HCT116 (cell line): Measurements from ENCODE around the gene SETD2. TPM values are rescaled to one million over a fixed set of nuclear protein-coding genes. Genes with fewer than 3 reads are reported as not detected.
A peak's percentile ranks its signal among the peaks of the same experiment; 100 is the strongest.

Experiments used
- ATAC-seq: fragments of 200-7000 bp; cut with Tn5 transposase; 2 replicates; pipeline ENCODE4 v1.9.1; 2020; ENCODE audit warnings: mild to moderate bottlenecking, moderate library complexity
- BruUV-seq: library from RNA; stranded (reverse); fragments of 400-500 nt; replicated peaks from 2 replicates; lab custom pipeline; 2021; lab: Mats Ljungman, UMichigan
- CTCF ChIA-PET: fragments of 300-600 bp; sonication (Branson Sonifier 250); formaldehyde crosslinking; loops from one replicate; lab custom pipeline; 2021; ENCODE audit warnings: antibody characterized with exemption; lab: Charles Lee
- POLR2A ChIA-PET: fragments of 300-600, 350-600 bp; sonication (Branson Sonifier 250); formaldehyde crosslinking; loops from one replicate; lab custom pipeline; 2021; ENCODE audit warnings: antibody characterized with exemption; lab: Charles Lee
- RAD21 ChIA-PET, 2 experiments: fragments of 300-600 bp; sonication (Branson Sonifier 250); formaldehyde crosslinking; loops; one replicate each; lab custom pipeline; 2023; ENCODE audit warnings: low total read pairs in 2 of 2; ENCODE audit not compliant: uncharacterized antibody in 2 of 2, unreplicated experiment in 2 of 2, low non-redundant PET in 1 of 2; lab: Charles Lee
- DNase-seq: peaks from one replicate; pipeline ENCODE4 v3.0.0-alpha.2; 2010; ENCODE audit warnings: low read depth, low spot score
- H2AFZ ChIP-seq: fragments of 200-600 bp; shearing (Covaris generic), sonication (generic); 2 replicates; pipeline ENCODE4 v1.6.1; 2017; ENCODE audit warnings: low read depth, mixed run types, mixed read lengths, antibody characterized with exemption, low read length; ENCODE audit not compliant: poor library complexity, severe bottlenecking
- H3K27ac ChIP-seq: 2 replicates; pipeline ENCODE4 v1.5.1; 2012; ENCODE audit warnings: low read depth, low read length
- H3K27me3 ChIP-seq: fragments of 200-600 bp; sonication (generic); 2 replicates; pipeline ENCODE4 v1.6.1; 2016; ENCODE audit warnings: mixed run types, low read length, mixed read lengths; ENCODE audit not compliant: insufficient read depth
- H3K36me3 ChIP-seq, 2 experiments: fragments of 200-500 bp in 1 of 2; fragments of 200-600 bp in 1 of 2; sonication (Bioruptor generic) in 1 of 2; sonication (generic) in 1 of 2; 2 replicates each; pipeline versions ENCODE4 v1.5.1 to v1.6.1; 2014 to 2016; ENCODE audit warnings: low read length in 2 of 2, inconsistent platforms in 1 of 2, mixed read lengths in 1 of 2, mixed run types in 1 of 2; ENCODE audit not compliant: insufficient read depth in 2 of 2, control insufficient read depth in 1 of 2
- H3K4me1 ChIP-seq, 2 experiments: fragments of 200-600 bp in 1 of 2; sonication (generic) in 1 of 2; 2 replicates each; pipeline versions ENCODE4 v1.5.1 to v1.6.1; 2012 to 2017; ENCODE audit warnings: low read length in 2 of 2, inconsistent platforms in 1 of 2, mild to moderate bottlenecking in 1 of 2, mixed read lengths in 1 of 2, mixed run types in 1 of 2, moderate library complexity in 1 of 2; ENCODE audit not compliant: insufficient read depth in 2 of 2, control insufficient read depth in 1 of 2
- H3K4me2 ChIP-seq: fragments of 200-600 bp; sonication (generic); 2 replicates; pipeline ENCODE4 v1.6.1; 2017; ENCODE audit warnings: mixed run types, low read length, mixed read lengths
- H3K4me3 ChIP-seq, 2 experiments: fragments of 200-600 bp in 1 of 2; sonication (generic) in 1 of 2; replicated peaks in 1 of 2; 2 replicates each; pipeline ENCODE4 v1.5.1; 2011 to 2016; ENCODE audit warnings: low read length in 2 of 2, control low read depth in 1 of 2, low read depth in 1 of 2, mild to moderate bottlenecking in 1 of 2, mixed read lengths in 1 of 2, mixed run types in 1 of 2
- H3K79me2 ChIP-seq: fragments of 200-600 bp; sonication (generic); 2 replicates; pipeline ENCODE4 v1.6.1; 2017; ENCODE audit warnings: mild to moderate bottlenecking, mixed run types, low read length, moderate library complexity, mixed read lengths; ENCODE audit not compliant: insufficient read depth
- H3K9ac ChIP-seq: fragments of 200-600 bp; sonication (generic); 2 replicates; pipeline ENCODE4 v1.6.1; 2016; ENCODE audit warnings: low read length, mixed read lengths
- H3K9me2 ChIP-seq: fragments of 200-600 bp; sonication (generic), shearing (Covaris generic); 2 replicates; pipeline ENCODE4 v1.6.1; 2017; ENCODE audit warnings: mixed run types, mild to moderate bottlenecking, moderate library complexity; ENCODE audit not compliant: insufficient read depth
- H3K9me3 ChIP-seq, 2 experiments: fragments of 200-500 bp in 1 of 2; fragments of 200-600 bp in 1 of 2; sonication (Bioruptor generic) in 1 of 2; sonication (generic) in 1 of 2; 2 replicates each; pipeline ENCODE4 v1.6.1; 2014 to 2017; ENCODE audit warnings: low read length in 2 of 2, mixed read lengths in 2 of 2, inconsistent platforms in 1 of 2, low read depth in 1 of 2, mild to moderate bottlenecking in 1 of 2, mixed run types in 1 of 2, moderate library complexity in 1 of 2; ENCODE audit not compliant: control insufficient read depth in 1 of 2, insufficient read depth in 1 of 2
- H4K20me1 ChIP-seq: fragments of 200-600 bp; sonication (generic), shearing (Covaris generic); 2 replicates; pipeline ENCODE4 v1.6.1; 2017; ENCODE audit warnings: mixed run types, mild to moderate bottlenecking, moderate library complexity; ENCODE audit not compliant: insufficient read depth
- CBX3 ChIP-seq: IDR thresholded peaks from 2 replicates; pipeline ENCODE4 v1.6.1; 2012; ENCODE audit warnings: low read depth
- CEBPB ChIP-seq: IDR thresholded peaks from 2 replicates; pipeline ENCODE4 v1.6.1; 2012; ENCODE audit warnings: low read depth
- EGR1 ChIP-seq: IDR thresholded peaks from 2 replicates; pipeline ENCODE4 v1.6.1; 2012; ENCODE audit warnings: low read depth
- ELF1 ChIP-seq: IDR thresholded peaks from 2 replicates; pipeline ENCODE4 v1.6.1; 2012; ENCODE audit warnings: low read depth, borderline replicate concordance
- EZH2 ChIP-seq: fragments of 200-600 bp; sonication (generic); IDR thresholded peaks from 2 replicates; pipeline ENCODE4 v1.6.1; 2017; ENCODE audit warnings: antibody characterized with exemption, mixed run types
- EZH2phosphoT487 ChIP-seq: fragments of 200-600 bp; IDR thresholded peaks from 2 replicates; pipeline ENCODE4 v1.6.1; 2018; ENCODE audit warnings: antibody characterized with exemption, borderline replicate concordance
- FOSL1 ChIP-seq: IDR thresholded peaks from 2 replicates; pipeline ENCODE4 v1.6.1; 2012; ENCODE audit warnings: low read depth
- JUND ChIP-seq: IDR thresholded peaks from 2 replicates; pipeline ENCODE4 v1.6.1; 2012
- POLR2AphosphoS5 ChIP-seq: IDR thresholded peaks from 2 replicates; pipeline ENCODE4 v1.6.1; 2011; ENCODE audit warnings: mild to moderate bottlenecking, low read depth, low read length, moderate library complexity
- RAD21 ChIP-seq: IDR thresholded peaks from 2 replicates; pipeline ENCODE4 v1.6.1; 2012; ENCODE audit warnings: low read depth, mild to moderate bottlenecking
- SIN3A ChIP-seq: IDR thresholded peaks from 2 replicates; pipeline ENCODE4 v1.6.1; 2012; ENCODE audit warnings: low read depth
- SP1 ChIP-seq: IDR thresholded peaks from 2 replicates; pipeline ENCODE4 v1.6.1; 2012; ENCODE audit warnings: low read depth
- SRF ChIP-seq: IDR thresholded peaks from 2 replicates; pipeline ENCODE4 v1.6.1; 2012; ENCODE audit warnings: low read depth
- TCF7L2 ChIP-seq: IDR thresholded peaks from 2 replicates; pipeline ENCODE4 v1.7.0; 2011; ENCODE audit warnings: borderline replicate concordance, inconsistent platforms; ENCODE audit not compliant: insufficient read depth, insufficient read length; ENCODE audit errors: extremely low read depth
- YY1 ChIP-seq: IDR thresholded peaks from 2 replicates; pipeline ENCODE4 v1.6.1; 2011; ENCODE audit warnings: low read length, low read depth, moderate library complexity, mild to moderate bottlenecking; ENCODE audit not compliant: insufficient replicate concordance; ENCODE audit errors: extremely low read depth
- ZFX ChIP-seq: fragments of 450-650 bp; IDR thresholded peaks from 2 replicates; pipeline ENCODE4 v1.6.1; 2017
- ZNF274 ChIP-seq: fragments of 200-500 bp; sonication (Bioruptor generic); IDR thresholded peaks from 2 replicates; pipeline ENCODE4 v1.6.1; 2014; ENCODE audit warnings: mild to moderate bottlenecking, low read depth, low read length, inconsistent platforms
- intact Hi-C: fragments of 100-400 bp; cut with micrococcal nuclease; formaldehyde crosslinking; loops from 2 replicates; pipeline ENCODE4 v1.10.0; 2022
- total RNA-seq: library from RNA; stranded (reverse); gene quantifications from one replicate; pipeline ENCODE4 v1.2.1, GENCODE V29; 2021; ENCODE audit not compliant: unreplicated experiment
- TF ChIP-seq, protein P1 (sequence below): IDR thresholded peaks from 2 replicates; pipeline ENCODE4 v1.6.1; 2012
- TF ChIP-seq, protein P2 (sequence below): IDR thresholded peaks from 2 replicates; pipeline ENCODE4 v1.6.1; 2012; ENCODE audit warnings: low read depth

The SETD2 gene
- total RNA-seq, 1 experiment from 2014 or later = 33.0 TPM

DNA sequence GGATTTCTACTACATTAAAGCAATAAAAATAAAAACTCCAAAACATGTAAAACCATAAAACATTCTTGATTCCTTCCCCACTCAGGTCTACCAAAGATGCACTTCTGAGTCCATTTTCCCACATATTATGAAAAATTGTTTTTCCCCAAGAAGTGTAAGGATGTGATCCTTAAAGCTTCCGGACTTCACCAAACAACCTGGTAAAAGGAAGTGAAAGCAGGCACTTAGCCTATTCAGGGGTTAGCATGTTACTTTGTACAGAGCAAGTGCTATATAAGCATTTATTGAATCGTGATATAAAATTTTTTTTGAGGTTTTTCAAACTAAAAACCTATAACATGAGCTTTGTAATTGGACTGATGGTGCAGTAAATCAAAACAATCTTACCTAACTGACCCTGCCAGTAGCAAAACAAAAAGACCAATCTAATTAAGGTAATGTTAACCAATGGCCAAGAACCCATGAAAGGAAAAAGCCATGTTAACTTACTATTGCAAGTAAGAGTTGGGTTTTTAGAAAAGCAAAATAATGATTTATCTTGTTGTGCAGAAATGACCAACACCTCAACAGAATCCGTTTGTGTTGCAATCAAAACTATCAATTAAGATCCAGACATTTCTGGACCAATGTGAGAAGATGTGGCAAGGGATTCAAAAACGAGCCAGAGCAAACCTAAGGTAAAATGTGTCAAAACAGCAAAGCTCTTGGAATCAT is 1.8 kb downstream of the SETD2 start:
- intact Hi-C loops = no loop called here
- ATAC-seq (no peak), DNase-seq (no peak)
- H3K36me3 ChIP-seq = no peaks in the 10 kb centered on the region; a peak in 1 of 4 replicates
- peak overlapping the region; percentile 100 for H3K4me2 ChIP-seq
- peak overlapping the region; percentile 90 for H3K9ac ChIP-seq
- ChIA-PET RAD21 (no interaction called here), CTCF (no interaction called here), POLR2A (no interaction called here)
- H3K9me2 ChIP-seq = no peaks in the 10 kb centered on the region
- H3K4me3 ChIP-seq = peak overlapping the region; percentile 80 to 86
- no peak overlapping the region for H3K27ac ChIP-seq
- TF ChIP-seq RAD21 (no peak), CBX3 (no peak)
- no TSS peak for BruUV-seq
- H4K20me1 ChIP-seq = peaks cover 11% of the 10 kb centered on the region; the same call in 1 of the 2 replicates
- H3K9me3 ChIP-seq = no peaks in the 10 kb centered on the region
- H3K4me1 ChIP-seq = peaks cover 6 to 20% of the 10 kb centered on the region in 2 experiments
- H3K79me2 ChIP-seq = peaks cover 84% of the 10 kb centered on the region
- no peak overlapping the region for H2AFZ ChIP-seq
- H3K27me3 ChIP-seq = no peaks in the 10 kb centered on the region

DNA sequence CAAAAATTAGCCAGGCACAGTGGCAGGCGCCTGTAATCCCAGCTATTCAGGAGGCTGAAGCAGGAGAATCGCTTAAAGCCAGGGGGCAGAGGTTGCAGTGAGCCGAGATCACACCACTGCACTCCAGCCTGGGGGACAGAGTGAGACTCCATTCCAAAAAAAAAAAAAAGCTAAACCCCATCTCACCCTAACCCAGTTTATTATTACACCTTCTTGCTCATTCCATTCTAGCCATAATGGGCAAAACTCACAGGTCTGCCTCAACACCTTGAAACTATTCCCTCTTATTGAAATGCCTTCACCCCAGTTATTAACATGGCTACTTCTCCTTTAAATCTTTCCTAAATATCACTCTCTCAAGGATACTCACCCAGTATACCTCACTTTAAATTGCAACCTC is 4.1 kb downstream of the SETD2 start:
- no peak overlapping the region for H3K4me2 ChIP-seq
- ChIA-PET RAD21 (no interaction called here), POLR2A (no interaction called here), CTCF (no interaction called here)
- BruUV-seq = no TSS peak
- no peaks in the 10 kb centered on the region for H3K9me3 ChIP-seq
- no peak overlapping the region for H3K9ac ChIP-seq
- peaks cover 3 to 11% of the 10 kb centered on the region in 2 experiments for H3K4me1 ChIP-seq
- H3K79me2 ChIP-seq = peaks cover 94% of the 10 kb centered on the region
- H3K9me2 ChIP-seq = no peaks in the 10 kb centered on the region
- no peak for ATAC-seq
- intact Hi-C loops = no loop called here
- no peaks in the 10 kb centered on the region; a peak in 1 of 4 replicates for H3K36me3 ChIP-seq
- H3K27ac ChIP-seq = no peak overlapping the region
- H3K27me3 ChIP-seq = no peaks in the 10 kb centered on the region
- H3K4me3 ChIP-seq = no peak overlapping the region
- H2AFZ ChIP-seq = no peak overlapping the region
- peaks cover 11% of the 10 kb centered on the region; the same call in 1 of the 2 replicates for H4K20me1 ChIP-seq
- DNase-seq = no peak
- TF ChIP-seq TCF7L2 (no peak), EGR1 (no peak), SRF (no peak), SP1 (no peak), POLR2AphosphoS5 (no peak), EZH2 (no peak), FOSL1 (no peak), CEBPB (no peak), ELF1 (no peak), RAD21 (no peak), ZFX (no peak), YY1 (no peak), EZH2phosphoT487 (no peak), ZNF274 (no peak), JUND (no peak), SIN3A (no peak)
- TF ChIP-seq, protein P1, sequence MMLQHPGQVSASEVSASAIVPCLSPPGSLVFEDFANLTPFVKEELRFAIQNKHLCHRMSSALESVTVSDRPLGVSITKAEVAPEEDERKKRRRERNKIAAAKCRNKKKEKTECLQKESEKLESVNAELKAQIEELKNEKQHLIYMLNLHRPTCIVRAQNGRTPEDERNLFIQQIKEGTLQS = no peak
- TF ChIP-seq, protein P2, sequence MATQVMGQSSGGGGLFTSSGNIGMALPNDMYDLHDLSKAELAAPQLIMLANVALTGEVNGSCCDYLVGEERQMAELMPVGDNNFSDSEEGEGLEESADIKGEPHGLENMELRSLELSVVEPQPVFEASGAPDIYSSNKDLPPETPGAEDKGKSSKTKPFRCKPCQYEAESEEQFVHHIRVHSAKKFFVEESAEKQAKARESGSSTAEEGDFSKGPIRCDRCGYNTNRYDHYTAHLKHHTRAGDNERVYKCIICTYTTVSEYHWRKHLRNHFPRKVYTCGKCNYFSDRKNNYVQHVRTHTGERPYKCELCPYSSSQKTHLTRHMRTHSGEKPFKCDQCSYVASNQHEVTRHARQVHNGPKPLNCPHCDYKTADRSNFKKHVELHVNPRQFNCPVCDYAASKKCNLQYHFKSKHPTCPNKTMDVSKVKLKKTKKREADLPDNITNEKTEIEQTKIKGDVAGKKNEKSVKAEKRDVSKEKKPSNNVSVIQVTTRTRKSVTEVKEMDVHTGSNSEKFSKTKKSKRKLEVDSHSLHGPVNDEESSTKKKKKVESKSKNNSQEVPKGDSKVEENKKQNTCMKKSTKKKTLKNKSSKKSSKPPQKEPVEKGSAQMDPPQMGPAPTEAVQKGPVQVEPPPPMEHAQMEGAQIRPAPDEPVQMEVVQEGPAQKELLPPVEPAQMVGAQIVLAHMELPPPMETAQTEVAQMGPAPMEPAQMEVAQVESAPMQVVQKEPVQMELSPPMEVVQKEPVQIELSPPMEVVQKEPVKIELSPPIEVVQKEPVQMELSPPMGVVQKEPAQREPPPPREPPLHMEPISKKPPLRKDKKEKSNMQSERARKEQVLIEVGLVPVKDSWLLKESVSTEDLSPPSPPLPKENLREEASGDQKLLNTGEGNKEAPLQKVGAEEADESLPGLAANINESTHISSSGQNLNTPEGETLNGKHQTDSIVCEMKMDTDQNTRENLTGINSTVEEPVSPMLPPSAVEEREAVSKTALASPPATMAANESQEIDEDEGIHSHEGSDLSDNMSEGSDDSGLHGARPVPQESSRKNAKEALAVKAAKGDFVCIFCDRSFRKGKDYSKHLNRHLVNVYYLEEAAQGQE = no peak
